Posterior cingulate gyrus (tissue), 11 donors: ENCODE data around the gene PASD1.
A peak's percentile ranks its signal among the peaks of the same experiment; 100 is the strongest.

ENCODE experiments used
- DNase-seq, 10 donors: peaks; one replicate each; pipeline versions ENCODE4 v3.0.0 to v3.0.0-alpha.2; 2020 to 2021; ENCODE audit warnings: mixed read lengths in 3 of 10
- intact Hi-C: fragments of 100-400 bp; cut with DNase I; formaldehyde crosslinking; loops from one replicate; pipeline ENCODE4 v1.15.1; 2023

PASD1 gene

DNA sequence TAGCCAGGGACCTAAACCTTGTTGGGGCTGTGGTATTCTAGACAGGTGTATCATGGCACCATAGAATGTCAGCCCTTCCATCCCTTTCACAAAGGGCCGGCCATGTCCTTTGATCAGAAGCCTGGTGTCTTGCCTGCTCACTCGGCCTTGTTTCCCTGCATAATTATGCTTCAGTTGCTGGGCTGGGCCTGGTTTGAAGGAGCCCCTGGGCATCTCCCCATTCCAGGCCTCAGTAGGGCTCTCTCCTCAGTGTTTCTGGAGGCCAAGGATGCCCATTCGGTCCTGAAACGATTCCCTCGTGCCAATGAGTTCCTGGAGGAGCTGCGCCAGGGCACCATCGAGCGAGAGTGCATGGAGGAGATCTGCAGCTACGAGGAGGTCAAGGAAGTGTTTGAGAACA, 136.3 kb downstream of the PASD1 start:
- DNase-seq: peak in 1 of 10 donors; percentile 35
- intact Hi-C loops: no loop called here

DNA sequence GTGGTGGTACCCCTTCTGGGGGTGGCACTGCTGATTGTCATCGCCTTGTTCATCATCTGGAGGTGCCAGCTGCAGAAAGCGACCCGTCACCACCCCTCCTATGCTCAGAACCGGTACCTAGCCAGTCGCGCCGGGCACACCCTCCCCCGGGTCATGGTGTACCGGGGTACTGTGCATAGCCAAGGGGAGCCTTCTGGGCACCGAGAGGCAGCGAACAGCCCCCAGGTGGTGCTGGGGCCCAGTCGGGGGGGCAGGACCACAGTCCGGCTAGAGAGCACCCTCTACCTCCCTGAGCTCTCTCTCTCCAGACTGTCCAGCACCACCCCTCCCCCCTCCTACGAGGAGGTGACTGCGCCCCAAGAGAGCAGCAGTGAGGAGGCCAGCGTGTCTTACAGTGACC, 137.1 kb downstream of the PASD1 start:
- intact Hi-C loops: no loop called here
- peak in 1 of 10 donors; percentile 53 for DNase-seq

DNA sequence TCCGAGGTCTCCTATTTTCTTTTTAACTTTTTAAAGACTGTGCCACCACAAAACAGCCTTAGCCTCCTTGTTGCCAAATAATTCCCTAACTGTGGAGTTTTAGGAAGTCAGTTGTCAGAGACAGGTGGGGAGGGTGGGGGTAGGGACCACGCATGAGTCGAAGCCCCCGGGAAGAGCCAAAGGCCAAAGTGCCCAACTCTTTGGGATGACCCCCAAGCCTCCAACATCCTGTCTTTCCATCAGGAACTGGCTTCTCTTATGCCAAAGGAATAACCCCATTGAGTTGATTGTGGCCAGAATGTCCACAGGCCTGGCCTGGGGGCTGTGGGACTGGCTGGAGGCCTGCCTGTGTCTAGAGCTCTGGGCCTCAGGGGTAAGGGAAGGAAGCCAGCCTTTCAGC, 137.6 kb downstream of the PASD1 start:
- peak in 1 of 10 donors; percentile 62 for DNase-seq
- intact Hi-C loops: no loop called here

DNA sequence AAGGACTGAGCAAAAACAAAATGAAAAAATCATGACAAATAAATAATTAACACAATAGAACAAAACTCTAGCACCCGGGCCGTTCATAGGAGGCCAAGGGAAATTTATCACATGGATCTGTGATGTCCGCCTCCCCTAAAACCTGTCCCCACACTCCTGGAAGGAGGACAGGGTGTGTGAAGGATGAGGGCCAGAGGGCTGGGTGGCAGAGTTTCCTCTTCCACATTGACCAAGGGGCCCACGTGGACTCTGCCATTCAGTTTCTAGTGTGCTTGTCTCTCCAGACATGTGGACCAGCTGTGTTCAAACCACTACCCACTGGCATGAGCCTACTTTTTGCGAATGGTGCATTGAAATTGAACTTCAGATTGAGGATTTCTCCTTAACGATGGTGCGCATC, 138.1 kb downstream of the PASD1 start:
- no peak for DNase-seq
- intact Hi-C loops: no loop called here

DNA sequence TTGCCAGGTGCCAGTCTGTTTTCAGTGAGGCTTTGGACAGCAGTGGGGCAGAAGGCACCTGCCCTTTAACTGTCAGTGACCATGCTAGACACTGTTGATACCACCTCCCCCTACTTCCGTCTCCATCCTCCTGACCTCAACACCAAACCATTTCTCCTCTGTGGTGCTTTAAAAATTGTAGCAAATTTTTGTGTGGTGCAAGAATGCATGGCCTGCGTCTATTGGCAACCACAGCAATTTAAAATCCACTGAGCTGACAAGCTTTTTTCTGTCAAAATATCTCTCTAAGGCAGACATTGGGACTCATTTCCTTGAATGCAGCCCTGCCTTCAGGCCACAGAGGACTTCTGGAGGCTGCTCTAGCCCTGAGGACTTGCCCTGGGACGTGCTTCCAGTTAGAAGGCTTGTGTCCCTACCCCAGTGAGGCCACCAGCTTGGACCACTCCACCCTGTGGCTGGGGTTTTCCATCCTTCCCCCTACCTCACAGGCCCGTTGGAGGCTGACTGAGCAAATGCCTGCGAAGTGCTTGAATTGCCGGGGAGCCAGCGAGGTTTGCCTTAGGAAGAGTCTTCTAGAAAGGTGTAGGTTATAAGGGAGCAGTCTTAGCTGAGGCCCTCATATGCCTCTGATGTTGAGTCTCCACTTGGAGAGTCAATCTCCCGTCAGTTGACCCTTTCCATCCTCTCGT, 138.7 kb downstream of the PASD1 start:
- intact Hi-C loops: no loop called here
- DNase-seq: peak in 2 of 10 donors; percentile 15 to 53

DNA sequence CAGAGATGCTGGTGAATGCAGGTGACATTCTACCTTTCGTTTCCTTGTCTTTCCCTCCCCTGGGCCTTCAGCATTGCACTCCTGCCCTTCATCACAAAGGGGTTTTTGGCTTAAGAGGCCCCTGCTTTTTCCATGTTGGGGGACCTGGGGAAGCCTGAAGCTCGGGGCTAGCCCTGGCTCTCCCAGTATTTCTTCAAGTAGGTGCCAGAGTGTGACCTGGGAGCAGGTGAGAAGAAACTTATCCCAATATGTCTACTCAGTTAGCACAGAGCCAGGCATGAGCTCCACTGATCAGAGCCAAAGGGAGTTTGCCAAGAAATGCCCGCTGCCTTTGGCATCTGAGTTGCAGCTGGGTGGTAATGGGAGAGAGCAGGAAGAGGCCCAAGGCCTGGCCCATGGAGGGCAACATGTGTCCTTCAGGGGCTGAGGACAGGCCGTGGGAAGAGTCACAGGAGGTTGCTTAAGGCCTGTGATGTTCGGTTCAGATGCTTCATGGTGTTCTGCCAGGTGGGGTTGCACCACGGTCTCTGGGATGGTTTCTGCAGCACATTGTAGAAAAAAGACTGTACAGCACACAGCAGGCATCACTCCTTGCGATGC, 139.4 kb downstream of the PASD1 start:
- peak in 1 of 10 donors; percentile 19 for DNase-seq
- intact Hi-C loops: no loop called here

DNA sequence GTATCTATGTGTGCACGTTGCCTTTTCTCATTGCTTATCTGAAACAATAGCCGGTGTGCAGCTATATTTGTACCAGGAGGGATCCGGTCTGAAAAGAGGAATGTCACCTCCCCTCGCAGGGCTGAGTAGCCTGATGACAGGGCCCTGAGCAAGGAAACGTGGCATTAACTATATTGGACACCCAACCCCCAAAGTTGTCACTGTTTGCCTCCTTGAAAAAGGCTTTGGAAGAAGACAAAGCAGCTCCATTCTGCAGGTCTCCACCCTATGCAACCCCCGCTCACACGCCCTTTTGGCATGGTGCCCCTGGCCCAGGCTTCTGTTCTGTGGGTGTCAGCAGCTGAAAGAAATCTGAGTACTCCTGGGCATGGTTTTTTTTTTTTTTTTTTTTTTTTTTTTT, 140.0 kb downstream of the PASD1 start:
- intact Hi-C loops: no loop called here
- peak in 1 of 10 donors; percentile 70 for DNase-seq

DNA sequence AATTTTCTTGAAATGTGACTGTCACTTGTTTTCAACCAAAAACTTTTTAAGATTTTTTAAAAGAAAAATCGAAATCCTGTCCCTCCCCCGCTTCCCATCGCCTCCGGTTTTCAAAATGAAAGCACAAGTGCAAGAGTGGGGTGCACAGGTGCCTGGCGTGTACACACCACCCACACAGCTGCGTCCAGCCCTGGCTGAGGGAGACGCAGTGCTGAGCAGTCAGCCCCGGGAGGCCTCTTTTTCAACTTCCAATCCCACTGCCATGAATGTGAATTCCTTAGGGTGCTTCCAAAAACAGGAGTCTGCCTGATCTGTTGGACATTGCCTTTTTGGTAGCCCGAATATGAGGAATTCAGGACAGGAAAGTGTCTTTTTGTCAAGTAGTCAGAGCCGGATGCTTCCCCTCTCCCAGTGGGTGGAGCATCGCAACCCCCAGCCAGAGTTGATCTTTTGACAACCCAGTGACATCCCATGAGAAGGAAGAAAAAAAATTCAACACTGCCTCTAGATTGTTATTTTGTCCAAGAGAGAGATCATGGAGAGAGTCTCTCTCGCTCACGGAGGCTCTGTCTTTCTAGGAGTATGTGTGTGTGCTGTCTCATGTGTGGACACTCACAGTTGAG, 140.7 kb downstream of the PASD1 start:
- intact Hi-C loops: no loop called here
- peak in 2 of 10 donors; percentile 5 to 64 for DNase-seq

DNA sequence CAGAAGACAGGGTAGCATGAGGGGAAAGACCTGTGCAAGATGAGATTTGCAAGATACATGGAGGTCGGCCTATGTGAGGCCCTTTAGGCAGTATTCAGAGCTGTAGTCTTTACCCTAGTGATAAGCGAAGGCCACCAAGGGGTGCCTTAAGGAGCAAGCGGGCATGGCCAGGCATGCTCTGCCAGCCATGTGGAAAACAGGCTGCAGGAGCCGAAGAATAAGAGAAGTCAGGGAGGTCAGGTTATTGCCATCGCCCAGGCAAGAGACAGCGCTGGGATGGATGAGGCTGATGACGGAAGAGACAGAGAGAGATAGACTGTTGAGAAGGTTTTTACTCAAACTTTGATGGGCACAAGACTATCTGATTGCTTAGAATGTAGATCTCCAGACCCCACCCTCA, 145.3 kb downstream of the PASD1 start:
- intact Hi-C loops: no loop called here
- no peak for DNase-seq

DNA sequence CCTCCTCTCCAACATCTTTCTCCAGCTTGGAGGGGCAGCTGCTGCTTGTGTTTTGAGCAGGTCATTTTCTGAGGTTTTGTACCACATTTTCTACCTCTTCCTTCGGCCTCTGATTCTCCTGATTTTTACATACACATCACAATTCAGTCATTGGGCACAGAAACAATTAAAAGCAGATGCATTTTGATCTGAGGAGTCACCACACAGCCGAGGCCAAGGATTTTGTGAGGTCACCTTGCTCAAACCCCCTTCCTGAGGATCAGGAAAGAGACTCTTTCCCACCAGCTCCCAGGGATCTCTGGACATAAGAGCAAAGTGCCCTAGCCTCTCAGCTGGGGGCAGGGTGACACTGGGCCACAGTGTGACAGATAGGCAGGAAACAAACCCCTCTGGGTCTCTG, 147.0 kb downstream of the PASD1 start:
- intact Hi-C loops: no loop called here
- no peak for DNase-seq

DNA sequence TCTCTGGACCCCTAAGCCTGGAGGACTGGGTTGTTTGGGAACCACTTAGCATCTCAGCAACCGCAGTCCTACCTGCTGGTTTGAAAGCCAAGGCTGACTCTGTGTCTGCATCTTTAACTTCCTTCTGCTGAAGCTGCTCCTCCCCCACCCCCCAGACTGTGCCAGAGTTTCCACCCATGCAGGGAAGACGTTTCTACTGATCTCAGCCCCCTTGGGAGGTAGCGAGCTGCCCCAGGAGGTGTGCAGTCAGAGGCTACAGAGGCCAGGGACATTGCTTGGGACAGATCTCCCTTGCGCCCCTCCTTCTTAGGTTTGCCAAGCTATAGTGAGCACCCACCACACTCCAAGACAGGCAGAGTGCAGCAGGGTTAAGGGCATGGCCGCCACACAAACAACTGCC, 147.7 kb downstream of the PASD1 start:
- peak in 1 of 10 donors; percentile 32 for DNase-seq
- intact Hi-C loops: no loop called here

DNA sequence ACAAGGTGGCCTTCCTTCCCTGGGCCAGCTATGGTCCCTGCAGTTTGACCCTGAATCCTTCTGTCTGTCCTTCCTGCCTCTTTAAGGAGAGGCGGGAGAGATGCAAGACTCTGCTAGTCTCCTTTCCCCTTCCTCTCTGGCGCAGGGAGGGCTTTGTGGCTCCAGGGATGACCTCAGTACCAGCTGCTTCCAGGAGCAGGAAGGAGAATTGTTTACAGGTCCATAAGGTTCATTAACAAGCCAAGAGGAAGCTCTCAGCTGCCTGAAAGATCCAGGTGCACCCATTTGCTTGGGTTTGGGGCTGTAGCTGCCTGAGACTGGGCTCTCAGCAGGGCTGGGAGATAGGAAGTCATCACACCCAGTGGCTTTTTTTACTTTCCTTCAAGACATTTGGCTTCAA, 148.3 kb downstream of the PASD1 start:
- no peak for DNase-seq
- intact Hi-C loops: no loop called here

DNA sequence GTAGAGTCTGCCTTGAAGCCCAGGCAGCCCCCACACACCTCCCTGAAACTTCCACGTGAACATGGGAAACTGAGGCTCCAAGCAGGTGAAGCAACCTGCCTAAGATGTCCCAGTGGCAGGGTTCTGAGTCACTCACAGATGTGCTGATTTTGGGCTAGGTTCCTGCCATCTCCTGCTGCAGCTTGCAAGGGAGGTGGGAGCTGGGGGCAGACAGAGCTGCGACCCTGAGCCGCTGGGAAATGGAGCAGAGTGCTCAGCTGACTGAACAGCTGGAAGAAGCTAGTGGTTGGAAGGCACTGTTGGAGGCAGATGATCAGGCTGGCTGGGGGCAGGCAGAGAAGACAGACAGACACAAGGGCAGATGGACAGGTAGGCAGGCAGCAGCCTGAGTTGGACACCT, 148.8 kb downstream of the PASD1 start:
- DNase-seq: peak in 1 of 10 donors; percentile 23
- intact Hi-C loops: no loop called here

DNA sequence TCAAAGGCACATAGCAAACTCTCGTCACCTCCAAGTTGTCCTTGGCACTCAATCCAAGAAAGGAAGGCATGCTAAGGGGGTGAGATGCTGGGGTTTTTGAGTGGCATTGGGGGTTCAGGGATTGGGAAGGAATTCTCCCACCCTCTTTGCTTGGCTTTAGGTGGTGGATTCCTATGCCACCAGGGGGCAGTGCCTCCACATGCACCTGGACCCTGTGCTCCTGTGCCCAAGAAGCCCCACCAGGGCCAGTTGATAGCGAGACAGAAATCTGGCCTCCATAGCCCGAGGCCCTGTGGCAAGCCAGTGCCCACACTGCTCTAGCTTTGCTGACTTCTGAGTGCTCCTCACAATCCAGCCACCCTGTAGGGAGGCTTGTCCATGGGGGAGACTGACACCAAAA, 150.4 kb downstream of the PASD1 start:
- intact Hi-C loops: no loop called here
- peak in 1 of 10 donors; percentile 62 for DNase-seq

DNA sequence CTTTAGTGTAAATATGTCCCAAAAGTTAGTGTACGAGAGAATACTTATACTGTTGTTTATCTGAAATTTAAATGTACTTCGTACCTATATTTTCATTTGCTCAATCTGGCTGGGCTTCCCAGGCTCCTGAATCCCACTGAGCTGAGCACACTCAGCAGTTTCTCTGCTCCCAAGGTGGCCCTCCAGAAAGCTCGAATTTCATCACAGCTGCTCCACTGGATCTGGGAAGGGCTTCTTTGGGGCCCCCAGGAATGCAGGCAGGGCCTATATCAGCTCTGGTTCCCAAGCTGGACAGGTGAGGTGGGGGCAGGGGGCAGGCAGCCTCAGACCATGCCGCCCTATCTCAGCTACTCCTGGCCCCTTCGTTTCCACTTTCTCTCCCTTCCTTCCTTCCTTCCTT, 150.9 kb downstream of the PASD1 start:
- DNase-seq: no peak
- intact Hi-C loops: no loop called here

DNA sequence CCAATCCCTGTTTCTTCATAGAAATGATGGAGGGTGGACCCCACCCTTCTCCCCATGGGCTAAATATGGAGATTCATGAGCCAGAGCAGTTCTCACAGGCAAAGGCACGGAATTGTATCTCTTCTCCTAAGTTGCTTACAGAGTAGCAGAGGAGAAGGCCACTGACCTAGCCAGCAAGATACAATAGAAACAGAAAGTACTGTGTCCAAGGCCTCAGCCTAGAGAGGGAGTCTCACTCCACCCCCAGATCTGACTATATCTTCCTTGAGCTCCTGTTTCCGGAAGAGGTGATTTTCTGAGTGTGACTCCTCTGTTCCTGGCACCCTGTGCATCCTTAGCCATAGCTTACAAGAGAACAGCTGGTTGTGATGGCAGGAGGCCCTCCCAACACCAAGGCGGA, 152.3 kb downstream of the PASD1 start, which contains the start of gene FATE1:
FATE1 (plus strand) TSS at position 284 of the 400 bp plus-strand sequence; CDS start at position 369, 85 bp downstream.
- DNase-seq: no peak

DNA sequence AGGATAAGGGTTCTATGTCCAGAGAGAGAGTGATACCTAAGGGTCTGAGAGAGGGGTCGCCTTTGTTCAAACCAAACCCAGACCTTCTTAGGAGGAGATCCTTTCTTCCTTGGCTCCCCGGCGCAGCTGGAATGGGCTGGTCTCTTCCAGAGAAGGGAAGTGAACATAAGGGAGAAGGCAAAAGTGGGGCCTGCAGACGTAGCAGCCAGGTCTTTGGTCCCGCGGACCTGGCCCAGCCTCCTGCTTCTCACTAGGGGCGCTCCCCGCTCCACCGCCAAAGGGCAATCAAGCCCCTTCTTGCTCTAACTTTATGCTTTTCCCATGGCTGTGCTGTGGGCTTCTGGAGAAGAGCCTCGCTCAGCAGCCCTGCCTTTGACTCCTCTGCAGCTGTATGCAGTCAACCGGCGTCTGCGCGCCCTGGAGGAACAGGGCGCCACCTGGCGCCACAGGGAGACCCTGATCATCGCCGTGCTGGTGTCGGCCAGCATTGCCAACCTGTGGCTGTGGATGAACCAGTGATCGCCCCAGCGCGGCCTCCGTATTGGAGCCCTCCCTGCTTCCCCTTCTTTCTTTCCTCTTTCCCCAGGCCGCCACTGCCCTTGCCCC, 158.9 kb downstream of the PASD1 start:
- DNase-seq: peak in 1 of 10 donors; percentile 30

More for the DNA sequence above, 152.3 kb downstream of the PASD1 start, which contains the start of gene FATE1:
- intact Hi-C loops: no loop called here

DNA sequence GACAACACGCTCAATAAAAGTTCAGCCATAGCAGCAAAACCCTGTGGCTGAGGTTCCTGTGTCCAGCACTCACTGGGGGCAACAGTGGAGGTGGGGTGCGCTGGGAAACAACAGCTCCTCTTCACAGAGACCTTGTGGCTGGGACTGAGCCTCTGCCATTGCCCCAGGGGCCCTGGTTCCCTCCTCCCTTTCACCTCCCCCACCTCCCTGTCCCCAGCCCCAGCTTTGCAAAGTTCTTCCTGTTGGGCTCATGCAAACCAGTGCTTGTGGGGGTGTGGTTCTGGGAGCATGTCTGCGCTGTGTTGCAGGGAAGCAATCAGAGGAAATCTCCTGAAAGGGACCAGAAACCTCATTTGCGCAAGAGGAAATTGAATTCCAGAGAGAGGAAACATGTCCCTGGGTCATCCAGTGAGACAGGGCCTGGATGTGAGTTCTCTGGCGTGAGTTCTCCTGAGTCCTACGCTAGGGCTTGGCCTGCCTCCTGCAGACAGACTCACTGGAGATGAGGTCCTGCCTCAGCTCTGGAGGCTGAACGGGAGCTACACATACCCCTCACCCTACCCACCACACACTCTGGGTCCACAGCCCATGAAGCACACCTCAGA, 159.8 kb downstream of the PASD1 start:
- intact Hi-C loops: no loop called here

More for the DNA sequence above, 158.9 kb downstream of the PASD1 start:
- intact Hi-C loops: no loop called here

DNA sequence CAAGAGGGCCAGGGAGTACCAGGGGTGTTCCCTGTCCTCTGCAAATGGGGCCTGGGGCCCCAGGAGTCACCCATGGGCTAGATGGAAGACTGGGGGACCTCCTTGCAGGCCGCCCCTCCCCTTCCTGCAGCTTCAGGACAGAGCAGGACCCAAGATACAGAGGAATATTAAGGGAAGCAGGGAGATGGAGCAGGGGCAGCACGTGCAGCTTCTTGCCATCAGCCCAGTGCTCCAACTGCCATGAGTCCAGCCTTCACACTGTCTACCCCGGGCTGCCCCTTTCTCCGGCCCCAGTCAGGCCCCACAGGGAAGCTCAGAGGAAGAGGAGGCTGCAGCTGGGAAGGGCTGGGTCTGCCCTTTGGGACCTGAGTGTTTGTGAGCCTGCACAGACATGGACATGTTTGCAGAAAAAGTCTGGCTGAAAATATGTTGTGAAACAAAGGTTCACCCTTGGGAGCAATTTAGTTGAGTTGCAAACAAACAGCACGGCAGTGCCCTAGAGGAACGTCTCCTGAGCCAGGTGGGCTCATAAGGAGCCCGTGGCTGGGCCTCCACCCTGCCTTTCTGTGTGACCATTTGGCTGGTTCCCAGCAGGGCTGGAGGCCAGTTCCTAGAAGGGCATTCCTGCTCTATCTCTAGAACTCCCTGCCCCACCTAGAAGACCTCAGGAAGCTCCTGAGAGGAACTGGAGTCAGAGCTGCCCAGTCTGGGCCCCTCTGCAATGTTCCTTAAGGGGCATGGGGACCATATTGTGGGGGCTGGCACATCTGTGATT, 161.3 kb downstream of the PASD1 start:
- no peak for DNase-seq
- intact Hi-C loops: no loop called here

More for the DNA sequence above, 159.8 kb downstream of the PASD1 start:
- DNase-seq: no peak

DNA sequence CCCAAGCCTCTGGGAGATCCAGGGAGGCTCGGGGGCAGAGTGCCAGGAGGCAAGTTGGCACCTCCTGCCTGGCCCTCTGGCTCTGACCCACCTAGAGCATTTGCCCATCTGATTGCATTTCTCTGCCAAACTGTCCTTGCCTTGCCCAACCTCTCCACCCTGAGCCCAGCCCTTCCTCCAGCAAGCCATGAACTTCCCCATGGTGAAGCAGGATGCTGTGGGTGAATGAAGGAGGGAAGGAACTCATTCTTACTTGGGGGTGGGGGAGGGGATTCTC, 161.8 kb downstream of the PASD1 start:
- no peak for DNase-seq
- intact Hi-C loops: no loop called here
